ENCODE data around the gene ACAP3. TPM values are rescaled to one million over a fixed set of nuclear protein-coding genes. Genes with fewer than 3 reads are reported as not detected.

Gene ACAP3
- total and polyA plus RNA-seq, 10 donors, result 12.6 to 89.7 (median 41.5) TPM

DNA sequence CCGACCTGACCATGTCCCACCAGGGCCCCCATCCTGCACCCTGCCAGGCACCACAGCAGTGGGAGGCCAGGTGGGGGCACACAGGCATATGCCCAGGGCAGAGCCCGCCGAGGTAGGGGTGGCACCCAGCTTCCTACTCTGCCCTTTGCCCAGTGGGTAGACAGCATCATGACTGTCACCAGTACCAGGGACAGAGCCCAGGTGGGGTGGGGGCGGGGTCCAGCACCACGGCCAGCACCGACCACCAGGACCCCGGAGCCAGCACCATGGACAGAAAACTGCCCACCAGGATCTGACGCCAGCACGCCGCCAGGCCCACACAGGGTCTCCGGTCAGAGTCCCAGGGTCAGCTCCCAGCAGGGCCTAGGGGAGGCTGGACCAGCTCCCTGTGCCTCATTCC is 27.1 kb upstream of the ACAP3 start:
- no peak for DNase-seq
- no peak overlapping the region for H3K4me3 ChIP-seq
- peaks cover 0 to 37% (median 16%) of the 10 kb centered on the region in 6 donors for H3K4me1 ChIP-seq
- TF ChIP-seq POLR2AphosphoS5 (IDR thresholded peaks at IDR 0.05), result no peak
- TF ChIP-seq, protein P1, sequence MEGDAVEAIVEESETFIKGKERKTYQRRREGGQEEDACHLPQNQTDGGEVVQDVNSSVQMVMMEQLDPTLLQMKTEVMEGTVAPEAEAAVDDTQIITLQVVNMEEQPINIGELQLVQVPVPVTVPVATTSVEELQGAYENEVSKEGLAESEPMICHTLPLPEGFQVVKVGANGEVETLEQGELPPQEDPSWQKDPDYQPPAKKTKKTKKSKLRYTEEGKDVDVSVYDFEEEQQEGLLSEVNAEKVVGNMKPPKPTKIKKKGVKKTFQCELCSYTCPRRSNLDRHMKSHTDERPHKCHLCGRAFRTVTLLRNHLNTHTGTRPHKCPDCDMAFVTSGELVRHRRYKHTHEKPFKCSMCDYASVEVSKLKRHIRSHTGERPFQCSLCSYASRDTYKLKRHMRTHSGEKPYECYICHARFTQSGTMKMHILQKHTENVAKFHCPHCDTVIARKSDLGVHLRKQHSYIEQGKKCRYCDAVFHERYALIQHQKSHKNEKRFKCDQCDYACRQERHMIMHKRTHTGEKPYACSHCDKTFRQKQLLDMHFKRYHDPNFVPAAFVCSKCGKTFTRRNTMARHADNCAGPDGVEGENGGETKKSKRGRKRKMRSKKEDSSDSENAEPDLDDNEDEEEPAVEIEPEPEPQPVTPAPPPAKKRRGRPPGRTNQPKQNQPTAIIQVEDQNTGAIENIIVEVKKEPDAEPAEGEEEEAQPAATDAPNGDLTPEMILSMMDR (IDR thresholded peaks at IDR 0.05 in 8 of 11, conservative IDR thresholded peaks at IDR 0.05 in 3 of 11), result no peak
- TF ChIP-seq POLR2A (IDR thresholded peaks at IDR 0.05), result no peak
- no peak overlapping the region for H3K27ac ChIP-seq
- no peaks in the 10 kb centered on the region for H3K27me3 ChIP-seq (replicated peaks in 1 of 7)
- intact Hi-C loops (cut with DNase I; ENCODE audit: low total_unique reads), result no loop called here
- no peaks in the 10 kb centered on the region for H3K9me3 ChIP-seq
- WGBS, 5 donors, result 74 to 87% (median 78%) methylated on average over 7 to 11 of the region's 11 CpGs
- peaks cover 0 to 45% (median 16%) of the 10 kb centered on the region in 6 donors for H3K36me3 ChIP-seq

DNA sequence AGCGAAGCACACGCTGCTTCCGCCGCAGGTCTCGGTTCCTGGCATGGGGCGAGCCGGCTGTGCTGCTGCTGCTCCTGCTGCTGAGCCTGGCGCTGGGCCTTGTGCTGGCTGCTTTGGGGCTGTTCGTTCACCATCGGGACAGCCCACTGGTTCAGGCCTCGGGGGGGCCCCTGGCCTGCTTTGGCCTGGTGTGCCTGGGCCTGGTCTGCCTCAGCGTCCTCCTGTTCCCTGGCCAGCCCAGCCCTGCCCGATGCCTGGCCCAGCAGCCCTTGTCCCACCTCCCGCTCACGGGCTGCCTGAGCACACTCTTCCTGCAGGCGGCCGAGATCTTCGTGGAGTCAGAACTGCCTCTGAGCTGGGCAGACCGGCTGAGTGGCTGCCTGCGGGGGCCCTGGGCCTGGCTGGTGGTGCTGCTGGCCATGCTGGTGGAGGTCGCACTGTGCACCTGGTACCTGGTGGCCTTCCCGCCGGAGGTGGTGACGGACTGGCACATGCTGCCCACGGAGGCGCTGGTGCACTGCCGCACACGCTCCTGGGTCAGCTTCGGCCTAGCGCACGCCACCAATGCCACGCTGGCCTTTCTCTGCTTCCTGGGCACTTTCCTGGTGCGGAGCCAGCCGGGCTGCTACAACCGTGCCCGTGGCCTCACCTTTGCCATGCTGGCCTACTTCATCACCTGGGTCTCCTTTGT is 26.0 kb upstream of the ACAP3 start:
- Histone ChIP-seq H3K4me1 (peaks cover 0 to 48% (median 26%) of the 10 kb centered on the region in 6 donors), H3K4me3 (no peak overlapping the region), H3K27ac (no peak overlapping the region), H3K9me3 (no peaks in the 10 kb centered on the region), H3K36me3 (peaks cover 0 to 41% (median 10%) of the 10 kb centered on the region in 6 donors), H3K27me3 (replicated peaks in 1 of 7) (no peaks in the 10 kb centered on the region)
- 88 to 93% (median 89%) methylated on average over 5 to 36 of the region's 36 CpGs for WGBS, 5 donors
- intact Hi-C loops (cut with DNase I; ENCODE audit: low total_unique reads), result no loop called here
- DNase-seq, result no peak
- TF ChIP-seq POLR2AphosphoS5 (IDR thresholded peaks at IDR 0.05), result peak; percentile 21 to 59 (median 27)
- TF ChIP-seq, protein P1 (IDR thresholded peaks at IDR 0.05 in 8 of 11, conservative IDR thresholded peaks at IDR 0.05 in 3 of 11), result no peak

DNA sequence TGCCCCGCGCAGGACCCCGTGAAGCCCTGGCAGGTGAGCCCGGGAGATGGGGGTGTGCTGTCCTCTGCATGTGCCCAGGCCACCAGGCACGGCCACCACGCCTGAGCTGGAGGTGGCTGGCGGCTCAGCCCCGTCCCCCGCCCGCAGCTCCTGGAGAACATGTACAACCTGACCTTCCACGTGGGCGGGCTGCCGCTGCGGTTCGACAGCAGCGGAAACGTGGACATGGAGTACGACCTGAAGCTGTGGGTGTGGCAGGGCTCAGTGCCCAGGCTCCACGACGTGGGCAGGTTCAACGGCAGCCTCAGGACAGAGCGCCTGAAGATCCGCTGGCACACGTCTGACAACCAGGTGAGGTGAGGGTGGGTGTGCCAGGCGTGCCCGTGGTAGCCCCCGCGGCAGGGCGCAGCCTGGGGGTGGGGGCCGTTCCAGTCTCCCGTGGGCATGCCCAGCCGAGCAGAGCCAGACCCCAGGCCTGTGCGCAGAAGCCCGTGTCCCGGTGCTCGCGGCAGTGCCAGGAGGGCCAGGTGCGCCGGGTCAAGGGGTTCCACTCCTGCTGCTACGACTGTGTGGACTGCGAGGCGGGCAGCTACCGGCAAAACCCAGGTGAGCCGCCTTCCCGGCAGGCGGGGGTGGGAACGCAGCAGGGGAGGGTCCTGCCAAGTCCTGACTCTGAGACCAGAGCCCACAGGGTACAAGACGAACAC is 25.2 kb upstream of the ACAP3 start:
- Histone ChIP-seq H3K27ac (no peak overlapping the region), H3K27me3 (replicated peaks in 1 of 7) (no peaks in the 10 kb centered on the region), H3K36me3 (peaks cover 0 to 41% (median 10%) of the 10 kb centered on the region in 6 donors), H3K9me3 (no peaks in the 10 kb centered on the region), H3K4me1 (peaks cover 0 to 56% (median 29%) of the 10 kb centered on the region in 6 donors), H3K4me3 (no peak overlapping the region)
- intact Hi-C loops (cut with DNase I; ENCODE audit: low total_unique reads), result no loop called here
- no peak for DNase-seq
- WGBS, 5 donors, result 81 to 91% (median 86%) methylated on average over 15 to 48 of the region's 48 CpGs
- peak in 2 of 3 donors; percentile 2 to 32 for TF ChIP-seq POLR2AphosphoS5 (IDR thresholded peaks at IDR 0.05)
- TF ChIP-seq, protein P1 (IDR thresholded peaks at IDR 0.05 in 8 of 11, conservative IDR thresholded peaks at IDR 0.05 in 3 of 11), result no peak
